MM.1S (cell line): Measurements from ENCODE around the gene HTRA3.

Source experiments
- DNase-seq: peaks from one replicate; pipeline ENCODE4 v3.0.0-alpha.2; 2015
- H2AFZ ChIP-seq: fragments of 300-600 bp; sonication (generic); 2 replicates; pipeline ENCODE4 v1.6.0; 2016; ENCODE audit warnings: antibody characterized with exemption, low read length
- H3F3A ChIP-seq: fragments of 300-600 bp; sonication (generic); 2 replicates; pipeline ENCODE4 v1.6.1; 2016; ENCODE audit warnings: mild to moderate bottlenecking, antibody characterized with exemption, low read length, moderate library complexity, mixed read lengths; ENCODE audit not compliant: insufficient read depth
- H3K27ac ChIP-seq: fragments of 300-600 bp; sonication (generic); 2 replicates; pipeline ENCODE4 v1.5.1; 2016; ENCODE audit warnings: mild to moderate bottlenecking, low read length
- H3K27me3 ChIP-seq: fragments of 300-600 bp; sonication (generic); replicated peaks from 2 replicates; pipeline ENCODE4 v1.6.0; 2016; ENCODE audit warnings: low read length; ENCODE audit not compliant: insufficient read depth
- H3K36me3 ChIP-seq: fragments of 300-600 bp; sonication (generic); replicated peaks from 2 replicates; pipeline ENCODE4 v1.6.1; 2016; ENCODE audit warnings: mild to moderate bottlenecking, low read length, mixed read lengths; ENCODE audit not compliant: insufficient read depth
- H3K4me1 ChIP-seq: fragments of 300-600 bp; sonication (generic); 2 replicates; pipeline ENCODE4 v1.6.1; 2016; ENCODE audit warnings: low read length, mixed read lengths
- H3K4me2 ChIP-seq: fragments of 300-600 bp; sonication (generic); 2 replicates; pipeline ENCODE4 v1.6.0; 2016; ENCODE audit warnings: low read depth, low read length
- H3K4me3 ChIP-seq: fragments of 300-600 bp; sonication (generic); 2 replicates; pipeline ENCODE4 v1.5.1; 2016; ENCODE audit warnings: low read length, mixed read lengths
- H3K79me2 ChIP-seq: fragments of 300-600 bp; sonication (generic); 2 replicates; pipeline ENCODE4 v1.6.1; 2016; ENCODE audit warnings: mixed run types, low read length, mixed read lengths
- H3K9ac ChIP-seq: fragments of 300-600 bp; sonication (generic); 2 replicates; pipeline ENCODE4 v1.6.1; 2016; ENCODE audit warnings: low read length, mixed read lengths
- H3K9me2 ChIP-seq: fragments of 300-600 bp; sonication (generic); replicated peaks from 2 replicates; pipeline ENCODE4 v1.6.1; 2016; ENCODE audit warnings: mild to moderate bottlenecking, low read length, mixed read lengths; ENCODE audit not compliant: insufficient read depth
- H3K9me3 ChIP-seq: fragments of 300-600 bp; sonication (generic); replicated peaks from 2 replicates; pipeline ENCODE4 v1.6.1; 2016; ENCODE audit warnings: mild to moderate bottlenecking, low read length, mixed read lengths; ENCODE audit not compliant: insufficient read depth
- H4K20me1 ChIP-seq: fragments of 300-600 bp; sonication (generic); 2 replicates; pipeline ENCODE4 v1.6.1; 2016; ENCODE audit warnings: mild to moderate bottlenecking, low read length, moderate library complexity, mixed read lengths; ENCODE audit not compliant: insufficient read depth
- EZH2 ChIP-seq: fragments of 300-600 bp; sonication (generic); optimal IDR thresholded peaks from 2 replicates; pipeline ENCODE3; 2017; ENCODE audit warnings: low read depth, mild to moderate bottlenecking, antibody characterized with exemption, low read length, mixed read lengths
- EZH2phosphoT487 ChIP-seq: fragments of 300-600 bp; sonication (generic); IDR thresholded peaks from 2 replicates; pipeline ENCODE4 v1.6.1; 2018; ENCODE audit warnings: antibody characterized with exemption, low read length
- TF ChIP-seq, protein P1 (sequence below): fragments of 300-600 bp; sonication (generic); IDR thresholded peaks from 2 replicates; pipeline ENCODE4 v1.5.1; 2016; ENCODE audit warnings: antibody characterized with exemption, low read length, mixed read lengths

The HTRA3 gene

DNA sequence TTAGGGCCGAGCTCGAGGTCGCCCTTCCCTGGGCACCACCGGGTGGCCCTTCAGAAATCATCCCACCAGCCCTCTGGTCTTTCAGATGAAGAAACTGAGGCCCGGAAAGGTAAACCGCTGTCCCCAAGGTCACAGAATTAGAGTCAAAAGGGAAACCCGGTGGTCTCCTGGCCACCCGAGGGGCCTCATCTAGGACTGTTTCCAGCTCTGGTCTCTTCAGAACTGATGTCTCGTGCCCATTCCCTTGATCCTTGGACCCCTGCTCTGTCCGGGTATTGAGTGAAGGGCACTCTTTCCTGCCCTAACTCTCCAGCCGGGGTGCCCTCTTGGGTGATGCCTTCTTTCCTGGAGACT is 841 bp downstream of the HTRA3 start:
- Histone ChIP-seq H2AFZ (no peak overlapping the region), H3K4me1 (no peaks in the 10 kb centered on the region), H3K79me2 (no peaks in the 10 kb centered on the region), H3K4me3 (no peak overlapping the region), H3K27me3 (peaks cover 94% of the 10 kb centered on the region), H3F3A (no peaks in the 10 kb centered on the region), H3K9me2 (no peaks in the 10 kb centered on the region), H3K9ac (no peak overlapping the region), H3K36me3 (no peaks in the 10 kb centered on the region), H3K27ac (no peak overlapping the region), H3K4me2 (no peak overlapping the region), H4K20me1 (no peaks in the 10 kb centered on the region), H3K9me3 (no peaks in the 10 kb centered on the region)
- no peak for DNase-seq
- TF ChIP-seq EZH2 (no peak), EZH2phosphoT487 (no peak)
- TF ChIP-seq, protein P1, sequence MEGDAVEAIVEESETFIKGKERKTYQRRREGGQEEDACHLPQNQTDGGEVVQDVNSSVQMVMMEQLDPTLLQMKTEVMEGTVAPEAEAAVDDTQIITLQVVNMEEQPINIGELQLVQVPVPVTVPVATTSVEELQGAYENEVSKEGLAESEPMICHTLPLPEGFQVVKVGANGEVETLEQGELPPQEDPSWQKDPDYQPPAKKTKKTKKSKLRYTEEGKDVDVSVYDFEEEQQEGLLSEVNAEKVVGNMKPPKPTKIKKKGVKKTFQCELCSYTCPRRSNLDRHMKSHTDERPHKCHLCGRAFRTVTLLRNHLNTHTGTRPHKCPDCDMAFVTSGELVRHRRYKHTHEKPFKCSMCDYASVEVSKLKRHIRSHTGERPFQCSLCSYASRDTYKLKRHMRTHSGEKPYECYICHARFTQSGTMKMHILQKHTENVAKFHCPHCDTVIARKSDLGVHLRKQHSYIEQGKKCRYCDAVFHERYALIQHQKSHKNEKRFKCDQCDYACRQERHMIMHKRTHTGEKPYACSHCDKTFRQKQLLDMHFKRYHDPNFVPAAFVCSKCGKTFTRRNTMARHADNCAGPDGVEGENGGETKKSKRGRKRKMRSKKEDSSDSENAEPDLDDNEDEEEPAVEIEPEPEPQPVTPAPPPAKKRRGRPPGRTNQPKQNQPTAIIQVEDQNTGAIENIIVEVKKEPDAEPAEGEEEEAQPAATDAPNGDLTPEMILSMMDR, result no peak

DNA sequence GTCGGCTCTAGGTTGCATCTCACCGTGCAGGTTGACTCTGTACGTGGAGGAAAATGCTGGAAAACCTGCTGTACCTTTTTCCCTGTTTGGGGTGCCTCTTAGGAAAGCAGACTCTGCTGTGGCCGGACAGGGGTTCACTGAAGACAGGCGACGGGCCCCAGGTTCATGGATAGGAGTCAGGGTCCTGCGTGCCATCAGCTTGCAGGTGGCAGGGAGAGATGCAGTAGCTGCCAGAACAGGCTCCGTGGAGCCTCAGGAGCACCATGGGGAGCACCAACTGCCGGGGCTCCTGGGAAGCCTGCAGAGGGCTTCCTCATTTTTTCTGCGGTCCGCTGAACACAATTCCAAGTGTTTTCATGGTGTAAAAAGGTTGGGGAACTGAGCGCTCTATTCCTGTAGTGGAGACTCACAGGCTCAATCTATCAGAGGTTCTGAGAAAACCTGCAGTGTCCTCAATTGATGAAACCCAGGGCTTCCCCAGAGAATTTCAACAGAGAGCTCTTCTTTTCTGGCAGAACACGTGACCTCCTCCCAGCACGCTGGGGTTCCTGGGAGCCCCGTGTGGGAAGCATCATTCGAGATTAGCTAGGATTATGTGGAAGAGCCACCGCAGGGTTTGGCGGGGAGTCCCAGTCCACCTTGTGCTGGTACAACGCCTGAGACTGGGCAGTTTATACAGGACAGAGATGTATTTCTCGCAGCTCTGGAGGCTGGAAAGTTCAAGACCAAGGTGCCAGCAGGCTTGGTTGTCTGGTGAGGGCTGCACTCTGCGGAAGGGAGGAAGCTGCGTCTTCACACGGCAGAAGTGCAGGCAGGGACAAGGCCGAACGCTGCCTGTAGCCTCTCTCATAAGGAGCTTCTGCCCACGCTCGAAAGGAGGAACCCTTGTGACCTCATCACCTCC is 1.6 kb downstream of the HTRA3 start:
- H3K4me2 ChIP-seq, result no peak overlapping the region
- no peak for DNase-seq

DNA sequence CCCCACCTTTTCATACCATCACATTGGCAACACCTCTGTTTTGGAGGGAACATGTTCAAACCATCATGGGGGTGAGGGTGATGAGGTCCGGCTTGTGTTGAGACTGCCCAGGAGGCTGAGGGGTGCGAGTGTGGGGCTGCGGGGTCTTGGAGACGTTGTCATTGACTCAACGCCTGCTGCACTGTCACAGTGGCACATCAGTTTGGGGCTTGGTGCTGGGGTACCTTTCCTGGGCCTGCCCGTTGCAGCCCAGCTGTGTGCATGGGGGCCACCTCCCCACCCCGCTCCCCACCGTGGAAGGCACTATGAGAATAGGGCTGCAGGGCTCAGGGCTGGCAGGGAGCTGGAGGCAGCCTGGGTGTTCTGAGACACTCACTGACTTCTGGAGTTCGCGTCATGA is 2.3 kb downstream of the HTRA3 start:
- no peak overlapping the region for H2AFZ ChIP-seq
- H3K4me3 ChIP-seq, result no peak overlapping the region
- no peaks in the 10 kb centered on the region for H4K20me1 ChIP-seq
- H3K27me3 ChIP-seq, result peaks cover 94% of the 10 kb centered on the region
- TF ChIP-seq EZH2 (no peak), EZH2phosphoT487 (no peak)
- TF ChIP-seq, protein P1, result no peak
- DNase-seq, result no peak
- H3K4me2 ChIP-seq, result no peak overlapping the region
- no peaks in the 10 kb centered on the region for H3K9me3 ChIP-seq
- H3K9me2 ChIP-seq, result no peaks in the 10 kb centered on the region
- H3K36me3 ChIP-seq, result no peaks in the 10 kb centered on the region
- H3F3A ChIP-seq, result no peaks in the 10 kb centered on the region
- no peak overlapping the region for H3K9ac ChIP-seq
- no peak overlapping the region for H3K27ac ChIP-seq
- no peaks in the 10 kb centered on the region for H3K79me2 ChIP-seq
- H3K4me1 ChIP-seq, result no peaks in the 10 kb centered on the region

More for the DNA sequence above, 1.6 kb downstream of the HTRA3 start:
- Histone ChIP-seq H3K79me2 (no peaks in the 10 kb centered on the region), H3K27me3 (peaks cover 94% of the 10 kb centered on the region), H3F3A (no peaks in the 10 kb centered on the region), H4K20me1 (no peaks in the 10 kb centered on the region), H3K9ac (no peak overlapping the region), H2AFZ (no peak overlapping the region), H3K36me3 (no peaks in the 10 kb centered on the region), H3K4me3 (no peak overlapping the region), H3K9me2 (no peaks in the 10 kb centered on the region), H3K4me1 (no peaks in the 10 kb centered on the region), H3K9me3 (no peaks in the 10 kb centered on the region), H3K27ac (no peak overlapping the region)
- TF ChIP-seq EZH2phosphoT487, result no peak
- TF ChIP-seq, protein P1, result no peak
- no peak for TF ChIP-seq EZH2
